Measurements from ENCODE around the gene HIF3A. TPM values are rescaled to one million over a fixed set of nuclear protein-coding genes. Genes with fewer than 3 reads are reported as not detected.

The HIF3A gene
- total RNA-seq, 1 donor from 2014 or later = 12.6 TPM

DNA sequence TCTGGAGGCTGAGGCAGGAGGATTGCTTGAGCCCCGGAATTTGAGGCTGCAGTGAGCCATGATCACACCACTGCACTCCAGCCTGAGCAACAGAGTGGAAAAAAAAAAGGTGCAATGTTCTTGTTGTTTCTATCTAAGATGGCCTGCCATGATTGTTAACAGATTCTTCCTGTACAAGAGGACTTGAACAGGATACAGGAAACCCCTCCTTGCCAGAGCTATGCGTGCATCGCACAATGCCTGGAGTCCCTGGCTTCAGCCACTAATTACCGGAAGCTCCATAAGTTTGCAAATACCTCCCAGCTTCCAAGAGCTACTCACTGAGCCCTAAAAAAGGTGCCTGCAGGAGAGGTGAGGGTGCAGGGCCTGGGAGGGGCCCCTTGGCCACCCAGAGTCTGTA, 13.1 kb upstream of the HIF3A start:
- H3K36me3 Mint-ChIP-seq (ENCODE audit: low read depth, unreplicated experiment) = no peaks in the 10 kb centered on the region
- Histone ChIP-seq H3K9ac (ENCODE audit: low read length) (no peak overlapping the region), H3K4me2 (ENCODE audit: low read length) (no peak overlapping the region), H3K27ac (ENCODE audit: low read depth, low read length) (no peak overlapping the region), H3K79me2 (ENCODE audit: insufficient read depth, low read length) (no peaks in the 10 kb centered on the region), H4K20me1 (ENCODE audit: insufficient read depth, low read length) (no peaks in the 10 kb centered on the region), H3K4me3 (ENCODE audit: insufficient read depth, low read depth, low read length) (no peak overlapping the region), H3K36me3 (ENCODE audit: insufficient read depth, low read length) (no peaks in the 10 kb centered on the region), H3K9me3 (ENCODE audit: insufficient read depth, low read depth, low read length) (no peaks in the 10 kb centered on the region), H3K4me1 (ENCODE audit: insufficient read depth, low read length) (peaks cover under 1% of the 10 kb centered on the region), H3K27me3 (ENCODE audit: insufficient read depth, low read length) (peaks cover 5% of the 10 kb centered on the region), H2AFZ (ENCODE audit: low read depth, low read length) (no peak overlapping the region)
- no peak for FAIRE-seq
- no peak overlapping the region for H3K27ac Mint-ChIP-seq (ENCODE audit: unreplicated experiment)
- no peaks in the 10 kb centered on the region for H3K4me1 Mint-ChIP-seq (ENCODE audit: low read depth, unreplicated experiment)
- no peak for DNase-seq (ENCODE audit: low read depth)
- peaks cover 3% of the 10 kb centered on the region for H3K27me3 Mint-ChIP-seq (ENCODE audit: low read depth, unreplicated experiment)
- H3K9me3 Mint-ChIP-seq (ENCODE audit: unreplicated experiment) = no peaks in the 10 kb centered on the region
- no peak overlapping the region for H3K4me3 Mint-ChIP-seq (ENCODE audit: unreplicated experiment)
- TF ChIP-seq EZH2 (IDR thresholded peaks at IDR 0.05; ENCODE audit: insufficient read depth, low read length) = no peak
- TF ChIP-seq, protein P1, sequence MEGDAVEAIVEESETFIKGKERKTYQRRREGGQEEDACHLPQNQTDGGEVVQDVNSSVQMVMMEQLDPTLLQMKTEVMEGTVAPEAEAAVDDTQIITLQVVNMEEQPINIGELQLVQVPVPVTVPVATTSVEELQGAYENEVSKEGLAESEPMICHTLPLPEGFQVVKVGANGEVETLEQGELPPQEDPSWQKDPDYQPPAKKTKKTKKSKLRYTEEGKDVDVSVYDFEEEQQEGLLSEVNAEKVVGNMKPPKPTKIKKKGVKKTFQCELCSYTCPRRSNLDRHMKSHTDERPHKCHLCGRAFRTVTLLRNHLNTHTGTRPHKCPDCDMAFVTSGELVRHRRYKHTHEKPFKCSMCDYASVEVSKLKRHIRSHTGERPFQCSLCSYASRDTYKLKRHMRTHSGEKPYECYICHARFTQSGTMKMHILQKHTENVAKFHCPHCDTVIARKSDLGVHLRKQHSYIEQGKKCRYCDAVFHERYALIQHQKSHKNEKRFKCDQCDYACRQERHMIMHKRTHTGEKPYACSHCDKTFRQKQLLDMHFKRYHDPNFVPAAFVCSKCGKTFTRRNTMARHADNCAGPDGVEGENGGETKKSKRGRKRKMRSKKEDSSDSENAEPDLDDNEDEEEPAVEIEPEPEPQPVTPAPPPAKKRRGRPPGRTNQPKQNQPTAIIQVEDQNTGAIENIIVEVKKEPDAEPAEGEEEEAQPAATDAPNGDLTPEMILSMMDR (IDR thresholded peaks at IDR 0.05; ENCODE audit: insufficient read depth, low read depth, low read length) = no peak

DNA sequence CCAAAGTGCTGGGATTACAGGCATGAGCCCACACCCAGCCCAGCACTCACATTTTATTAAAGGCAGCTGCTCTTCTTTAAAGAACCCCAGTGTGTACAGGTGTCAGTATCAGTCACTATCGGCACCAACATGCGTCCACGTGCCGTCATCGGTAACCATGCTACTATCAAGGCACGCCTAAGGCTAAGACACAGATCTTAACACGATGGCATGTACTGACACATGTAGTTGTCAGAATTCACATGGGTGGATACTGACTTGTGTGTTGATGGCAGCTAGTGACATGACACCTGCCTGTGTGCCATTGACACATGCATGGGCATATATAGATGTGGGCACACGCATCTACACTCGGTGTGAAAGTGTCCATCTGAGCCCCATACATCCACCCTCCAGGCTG, 12.2 kb upstream of the HIF3A start:
- no peak for DNase-seq (ENCODE audit: low read depth)
- H3K4me1 ChIP-seq (ENCODE audit: insufficient read depth, low read length) = peaks cover 8% of the 10 kb centered on the region
- no peak for TF ChIP-seq EZH2 (IDR thresholded peaks at IDR 0.05; ENCODE audit: insufficient read depth, low read length)
- TF ChIP-seq, protein P1 (IDR thresholded peaks at IDR 0.05; ENCODE audit: insufficient read depth, low read depth, low read length) = no peak
- H3K4me3 Mint-ChIP-seq (ENCODE audit: unreplicated experiment) = no peak overlapping the region
- no peaks in the 10 kb centered on the region for H3K79me2 ChIP-seq (ENCODE audit: insufficient read depth, low read length)
- no peaks in the 10 kb centered on the region for H3K36me3 ChIP-seq (ENCODE audit: insufficient read depth, low read length)
- H3K4me1 Mint-ChIP-seq (ENCODE audit: low read depth, unreplicated experiment) = peaks cover 8% of the 10 kb centered on the region
- H3K9me3 Mint-ChIP-seq (ENCODE audit: unreplicated experiment) = peaks cover 4% of the 10 kb centered on the region
- no peaks in the 10 kb centered on the region for H3K27me3 Mint-ChIP-seq (ENCODE audit: low read depth, unreplicated experiment)
- H3K4me3 ChIP-seq (ENCODE audit: insufficient read depth, low read depth, low read length) = no peak overlapping the region
- no peaks in the 10 kb centered on the region for H3K27me3 ChIP-seq (ENCODE audit: insufficient read depth, low read length)
- no peak overlapping the region for H3K9ac ChIP-seq (ENCODE audit: low read length)
- no peak overlapping the region for H3K27ac ChIP-seq (ENCODE audit: low read depth, low read length)
- peaks cover under 1% of the 10 kb centered on the region for H3K9me3 ChIP-seq (ENCODE audit: insufficient read depth, low read depth, low read length)
- no peak overlapping the region for H3K27ac Mint-ChIP-seq (ENCODE audit: unreplicated experiment)
- H3K36me3 Mint-ChIP-seq (ENCODE audit: low read depth, unreplicated experiment) = peaks cover 4% of the 10 kb centered on the region
- no peak for FAIRE-seq
- no peak overlapping the region for H3K4me2 ChIP-seq (ENCODE audit: low read length)
- H2AFZ ChIP-seq (ENCODE audit: low read depth, low read length) = no peak overlapping the region
- H4K20me1 ChIP-seq (ENCODE audit: insufficient read depth, low read length) = no peaks in the 10 kb centered on the region

DNA sequence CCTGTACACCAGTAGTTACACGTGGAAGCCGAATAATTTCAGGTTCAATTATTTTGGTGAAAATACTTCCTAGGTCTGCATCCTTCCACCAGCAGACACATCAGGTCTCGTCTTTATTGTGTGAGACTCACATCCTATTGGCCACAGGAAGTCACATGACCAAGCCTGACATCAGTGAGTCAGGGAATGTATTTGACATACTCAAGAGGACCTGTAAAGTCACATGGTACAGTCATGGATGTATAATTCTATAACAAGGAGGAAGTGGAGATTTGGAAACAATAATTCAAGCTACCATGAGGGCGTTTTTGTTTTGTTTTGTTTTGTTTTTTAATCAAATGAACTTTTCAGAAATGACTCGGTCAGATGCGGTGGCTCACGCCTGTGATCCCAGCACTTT, 9.3 kb upstream of the HIF3A start:
- H3K27ac Mint-ChIP-seq (ENCODE audit: unreplicated experiment) = no peak overlapping the region
- Histone ChIP-seq H3K4me1 (ENCODE audit: insufficient read depth, low read length) (peaks cover 10% of the 10 kb centered on the region), H3K9me3 (ENCODE audit: insufficient read depth, low read depth, low read length) (peaks cover 7% of the 10 kb centered on the region), H3K79me2 (ENCODE audit: insufficient read depth, low read length) (no peaks in the 10 kb centered on the region), H3K4me3 (ENCODE audit: insufficient read depth, low read depth, low read length) (no peak overlapping the region), H3K4me2 (ENCODE audit: low read length) (no peak overlapping the region), H2AFZ (ENCODE audit: low read depth, low read length) (no peak overlapping the region), H3K9ac (ENCODE audit: low read length) (no peak overlapping the region), H4K20me1 (ENCODE audit: insufficient read depth, low read length) (no peaks in the 10 kb centered on the region), H3K27ac (ENCODE audit: low read depth, low read length) (no peak overlapping the region), H3K36me3 (ENCODE audit: insufficient read depth, low read length) (no peaks in the 10 kb centered on the region), H3K27me3 (ENCODE audit: insufficient read depth, low read length) (no peaks in the 10 kb centered on the region)
- H3K36me3 Mint-ChIP-seq (ENCODE audit: low read depth, unreplicated experiment) = peaks cover 6% of the 10 kb centered on the region
- FAIRE-seq = no peak
- no peak overlapping the region for H3K4me3 Mint-ChIP-seq (ENCODE audit: unreplicated experiment)
- no peak for TF ChIP-seq EZH2 (IDR thresholded peaks at IDR 0.05; ENCODE audit: insufficient read depth, low read length)
- TF ChIP-seq, protein P1 (IDR thresholded peaks at IDR 0.05; ENCODE audit: insufficient read depth, low read depth, low read length) = no peak
- DNase-seq (ENCODE audit: low read depth) = no peak
- peaks cover 11% of the 10 kb centered on the region for H3K4me1 Mint-ChIP-seq (ENCODE audit: low read depth, unreplicated experiment)
- H3K27me3 Mint-ChIP-seq (ENCODE audit: low read depth, unreplicated experiment) = no peaks in the 10 kb centered on the region
- H3K9me3 Mint-ChIP-seq (ENCODE audit: unreplicated experiment) = peaks cover 9% of the 10 kb centered on the region

Data from astrocyte (in vitro differentiated cells and primary cell).